GM19025 (cell line): ENCODE data around the gene FAM118B.
"Not testable (repeated sequence)": the region's sequence is repeated elsewhere in the genome, so short reads cannot be mapped to it uniquely, and the experiment has no call there.

ENCODE experiments used
- ATAC-seq: cut with Tn5 transposase; IDR thresholded peaks from one replicate; pipeline ENCODE4 v1.9.1; 2021; ENCODE audit warnings: mild to moderate bottlenecking, low read depth, moderate library complexity; ENCODE audit not compliant: unreplicated experiment

Gene FAM118B

GRCh38 chr11:126214841-126215240 is 3.3 kb downstream of the FAM118B start:
- ATAC-seq: no peak

GRCh38 chr11:126216526-126217305 is 5.1 kb downstream of the FAM118B start:
- ATAC-seq: no peak

GRCh38 chr11:126217491-126217890 is 5.9 kb downstream of the FAM118B start:
- no peak for ATAC-seq

- ATAC-seq: no peak
Measured at GRCh38 chr11:126219547-126219946, 8.0 kb downstream of the FAM118B start.

- no peak for ATAC-seq
Measured at GRCh38 chr11:126224647-126225294, 13.2 kb downstream of the FAM118B start.

GRCh38 chr11:126225295-126225665 is 13.7 kb downstream of the FAM118B start:
- no peak for ATAC-seq

GRCh38 chr11:126226334-126227084 is 14.9 kb downstream of the FAM118B start:
- no peak for ATAC-seq

- ATAC-seq: no peak
Measured at GRCh38 chr11:126229858-126230540, 18.4 kb downstream of the FAM118B start.

GRCh38 chr11:126231725-126232459 is 20.3 kb downstream of the FAM118B start:
- no peak for ATAC-seq

- no peak for ATAC-seq
Measured at GRCh38 chr11:126232683-126233082, 21.1 kb downstream of the FAM118B start.

- ATAC-seq: no peak
Measured at GRCh38 chr11:126233391-126233790, 21.8 kb downstream of the FAM118B start.

- no peak for ATAC-seq
Measured at GRCh38 chr11:126246636-126247035, 35.1 kb downstream of the FAM118B start.

GRCh38 chr11:126253265-126253664 is 41.7 kb downstream of the FAM118B start:
- ATAC-seq: no peak

- no peak for ATAC-seq
Measured at GRCh38 chr11:126254819-126255218, 43.2 kb downstream of the FAM118B start.

GRCh38 chr11:126255507-126255906 is 43.9 kb downstream of the FAM118B start:
- not testable (repeated sequence) for ATAC-seq

GRCh38 chr11:126256216-126256615 is 44.6 kb downstream of the FAM118B start:
- no peak for ATAC-seq

- ATAC-seq: no peak
Measured at GRCh38 chr11:126257144-126257543, 45.6 kb downstream of the FAM118B start.

GRCh38 chr11:126257764-126258163 is 46.2 kb downstream of the FAM118B start:
- ATAC-seq: no peak

GRCh38 chr11:126262216-126262615 is 50.6 kb downstream of the FAM118B start:
- no peak for ATAC-seq

- ATAC-seq: no peak
Measured at GRCh38 chr11:126263489-126263888, 51.9 kb downstream of the FAM118B start.
